Endothelial cell of umbilical vein (primary cell): Measurements from ENCODE around the gene RBM26.

Source experiments
- EZH2 ChIP-seq: IDR thresholded peaks from 2 replicates; pipeline ENCODE4 v1.6.1; 2012; ENCODE audit warnings: borderline replicate concordance, low read depth, mild to moderate bottlenecking, moderate library complexity, low read length, inconsistent platforms; ENCODE audit not compliant: severe bottlenecking
- FOS ChIP-seq: IDR thresholded peaks from 2 replicates; pipeline ENCODE4 v1.6.1; 2011; ENCODE audit warnings: mild to moderate bottlenecking, low read length, moderate library complexity, borderline replicate concordance; ENCODE audit not compliant: insufficient read depth
- GATA2 ChIP-seq: IDR thresholded peaks from 2 replicates; pipeline ENCODE4 v1.7.0; 2011; ENCODE audit warnings: low read depth, mild to moderate bottlenecking, moderate library complexity, mixed read lengths, low read length; ENCODE audit not compliant: insufficient read length, insufficient read depth
- JUN ChIP-seq: IDR thresholded peaks from 2 replicates; pipeline ENCODE4 v1.6.1; 2011; ENCODE audit warnings: borderline replicate concordance, low read depth; ENCODE audit not compliant: insufficient read length, insufficient read depth
- MYC ChIP-seq: IDR thresholded peaks from one replicate; pipeline ENCODE4 v1.6.1; 2011; ENCODE audit warnings: mild to moderate bottlenecking, low read depth, low read length
- POLR2A ChIP-seq: IDR thresholded peaks from 2 replicates; pipeline ENCODE4 v1.6.1; 2012; ENCODE audit warnings: low read depth, mild to moderate bottlenecking, control low read depth, low read length
- TF ChIP-seq, protein P1 (sequence below), 2 donors: IDR thresholded peaks; 1 replicate in 1 of 2; 2 replicates in 1 of 2; pipeline ENCODE4 v1.5.1; 2011; ENCODE audit warnings: low read length in 2 of 2, mild to moderate bottlenecking in 2 of 2, moderate library complexity in 2 of 2, control low read depth in 1 of 2, inconsistent platforms in 1 of 2, low read depth in 1 of 2; ENCODE audit not compliant: insufficient read depth in 1 of 2; ENCODE audit errors: extremely low read depth in 1 of 2
- TF ChIP-seq, protein P2 (sequence below): IDR thresholded peaks from 2 replicates; pipeline ENCODE4 v1.6.1; 2011; ENCODE audit not compliant: insufficient read depth, insufficient read length

DNA sequence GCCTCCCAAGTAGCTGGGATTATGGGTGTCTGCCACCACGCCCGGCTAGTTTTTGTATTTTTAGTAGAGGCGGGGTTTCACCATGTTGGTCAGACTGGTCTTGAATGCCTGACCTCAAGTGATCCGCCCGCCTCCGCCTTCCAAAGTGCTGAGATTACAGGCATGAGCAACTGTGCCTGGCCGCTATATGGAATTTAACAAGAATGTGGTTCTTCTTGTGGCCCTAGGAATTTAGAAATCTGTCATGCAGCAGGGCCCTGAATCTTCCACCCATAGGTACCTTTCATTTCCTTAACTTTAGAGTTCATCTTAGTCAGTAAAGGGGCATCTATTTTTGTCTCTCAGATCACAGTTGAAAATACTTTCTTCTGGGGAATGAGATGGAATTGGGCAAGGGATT lies 49.3 kb upstream of the RBM26 start:
- TF ChIP-seq, protein P1, sequence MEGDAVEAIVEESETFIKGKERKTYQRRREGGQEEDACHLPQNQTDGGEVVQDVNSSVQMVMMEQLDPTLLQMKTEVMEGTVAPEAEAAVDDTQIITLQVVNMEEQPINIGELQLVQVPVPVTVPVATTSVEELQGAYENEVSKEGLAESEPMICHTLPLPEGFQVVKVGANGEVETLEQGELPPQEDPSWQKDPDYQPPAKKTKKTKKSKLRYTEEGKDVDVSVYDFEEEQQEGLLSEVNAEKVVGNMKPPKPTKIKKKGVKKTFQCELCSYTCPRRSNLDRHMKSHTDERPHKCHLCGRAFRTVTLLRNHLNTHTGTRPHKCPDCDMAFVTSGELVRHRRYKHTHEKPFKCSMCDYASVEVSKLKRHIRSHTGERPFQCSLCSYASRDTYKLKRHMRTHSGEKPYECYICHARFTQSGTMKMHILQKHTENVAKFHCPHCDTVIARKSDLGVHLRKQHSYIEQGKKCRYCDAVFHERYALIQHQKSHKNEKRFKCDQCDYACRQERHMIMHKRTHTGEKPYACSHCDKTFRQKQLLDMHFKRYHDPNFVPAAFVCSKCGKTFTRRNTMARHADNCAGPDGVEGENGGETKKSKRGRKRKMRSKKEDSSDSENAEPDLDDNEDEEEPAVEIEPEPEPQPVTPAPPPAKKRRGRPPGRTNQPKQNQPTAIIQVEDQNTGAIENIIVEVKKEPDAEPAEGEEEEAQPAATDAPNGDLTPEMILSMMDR (IDR thresholded peaks at IDR 0.05; ENCODE audit: extremely low read depth in 1 of 2, insufficient read depth in 1 of 2, low read depth in 1 of 2, low read length in 2 of 2): no peak
- no peak for TF ChIP-seq POLR2A
- TF ChIP-seq FOS: no peak
- TF ChIP-seq EZH2: no peak
- TF ChIP-seq MYC: no peak
- no peak for TF ChIP-seq GATA2
- TF ChIP-seq, protein P2, sequence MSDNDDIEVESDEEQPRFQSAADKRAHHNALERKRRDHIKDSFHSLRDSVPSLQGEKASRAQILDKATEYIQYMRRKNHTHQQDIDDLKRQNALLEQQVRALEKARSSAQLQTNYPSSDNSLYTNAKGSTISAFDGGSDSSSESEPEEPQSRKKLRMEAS: no peak
- TF ChIP-seq JUN: no peak
